Mucosa of stomach (tissue), 1 donor: ENCODE measurements around the gene FHAD1.

Experiments used
- H3K27me3 ChIP-seq: one replicate; pipeline ENCODE4 v1.7.0; 2013; ENCODE audit warnings: mild to moderate bottlenecking, low read length; ENCODE audit not compliant: control insufficient read depth, insufficient read depth
- H3K36me3 ChIP-seq: one replicate; pipeline ENCODE4 v1.7.0; 2013; ENCODE audit warnings: low read length; ENCODE audit not compliant: control insufficient read depth, insufficient read depth
- H3K4me1 ChIP-seq: one replicate; pipeline ENCODE4 v1.7.0; 2013; ENCODE audit warnings: mild to moderate bottlenecking, low read length; ENCODE audit not compliant: control insufficient read depth, insufficient read depth
- H3K4me3 ChIP-seq: one replicate; pipeline ENCODE4 v1.7.0; 2013; ENCODE audit warnings: low read length
- H3K9ac ChIP-seq: one replicate; pipeline ENCODE4 v1.7.0; 2013; ENCODE audit warnings: mild to moderate bottlenecking, low read length, moderate library complexity
- H3K9me3 ChIP-seq: one replicate; pipeline ENCODE4 v1.7.0; 2013; ENCODE audit warnings: mild to moderate bottlenecking, low read length, moderate library complexity; ENCODE audit not compliant: control insufficient read depth
- donor health status: Pancreatic carcinoma.

The FHAD1 gene

DNA sequence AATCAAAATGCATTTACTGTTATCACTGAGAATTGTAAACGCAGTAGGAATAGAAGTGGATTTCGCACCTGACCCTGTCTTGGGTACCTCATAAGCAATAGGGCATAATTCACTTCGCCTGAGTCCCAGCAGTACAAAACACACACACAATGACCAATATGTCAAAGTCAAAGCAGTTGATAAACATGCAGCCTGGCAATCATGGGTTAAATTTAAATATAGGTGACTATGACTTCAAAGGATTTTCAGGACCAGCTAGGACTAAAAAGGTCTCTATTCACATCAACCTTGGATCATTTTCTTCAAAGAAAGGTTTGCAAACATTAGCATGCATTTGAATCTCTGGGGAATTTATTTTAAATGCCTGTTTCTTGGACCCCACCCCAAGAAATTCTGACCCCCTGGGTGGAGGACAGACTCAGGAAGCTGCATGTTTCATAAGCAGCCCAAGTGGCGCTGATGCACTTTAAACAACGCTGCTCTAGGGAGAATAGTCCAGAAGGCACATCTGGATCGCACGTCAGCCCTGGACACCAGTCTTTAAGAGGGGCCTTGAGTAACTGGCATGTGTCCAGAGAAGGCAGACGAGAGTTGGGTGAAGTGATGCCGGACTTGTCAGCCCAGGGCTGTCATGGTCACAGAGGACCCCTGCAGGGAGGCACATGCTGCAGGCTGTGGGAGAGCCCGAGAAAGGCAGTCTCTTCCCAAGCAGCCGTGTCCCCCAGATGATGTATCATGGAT, 107.0 kb downstream of the FHAD1 start:
- no peaks in the 10 kb centered on the region for H3K9me3 ChIP-seq
- peaks cover 29% of the 10 kb centered on the region for H3K4me1 ChIP-seq

GRCh38 chr1:15354580-15354965, 107.5 kb downstream of the FHAD1 start:
- peaks cover 23% of the 10 kb centered on the region for H3K4me1 ChIP-seq

More for the DNA sequence above, 107.0 kb downstream of the FHAD1 start:
- no peaks in the 10 kb centered on the region for H3K36me3 ChIP-seq
- no peak overlapping the region for H3K4me3 ChIP-seq
- no peak overlapping the region for H3K9ac ChIP-seq
- no peaks in the 10 kb centered on the region for H3K27me3 ChIP-seq

DNA sequence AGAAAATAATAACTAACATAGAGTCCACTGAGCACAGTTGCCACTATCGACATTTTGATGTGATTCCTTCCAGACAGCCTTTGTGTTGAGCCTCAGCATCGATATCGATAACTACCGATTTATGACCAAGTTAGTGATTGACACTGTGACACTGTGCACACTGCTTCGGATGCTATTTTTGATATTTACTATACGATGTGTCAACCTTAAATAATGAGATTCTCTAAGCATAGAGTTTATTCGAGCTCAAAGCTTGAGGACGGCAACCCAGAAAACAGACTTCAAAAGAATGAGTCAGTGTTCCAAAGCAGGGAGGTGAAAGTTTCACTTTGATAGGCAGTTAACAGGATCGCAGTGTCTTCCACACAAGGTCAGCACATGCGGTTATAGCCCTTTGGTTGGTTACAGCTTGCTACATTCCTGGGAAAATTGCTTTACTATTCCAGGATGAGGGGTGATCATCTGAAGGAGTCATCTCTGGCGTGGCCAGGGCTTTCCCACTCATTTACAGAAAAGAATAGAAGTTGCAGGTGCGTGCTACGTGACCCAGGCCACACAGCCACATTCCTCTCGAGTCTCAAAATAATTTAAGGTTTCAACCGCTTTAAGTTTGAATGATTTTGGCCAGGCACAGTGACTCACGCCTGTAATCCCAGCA, 109.1 kb downstream of the FHAD1 start:
- Histone ChIP-seq H3K4me1 (peaks cover 9% of the 10 kb centered on the region), H3K4me3 (no peak overlapping the region), H3K36me3 (no peaks in the 10 kb centered on the region), H3K9ac (no peak overlapping the region), H3K9me3 (no peaks in the 10 kb centered on the region), H3K27me3 (no peaks in the 10 kb centered on the region)

More at GRCh38 chr1:15354580-15354965, 107.5 kb downstream of the FHAD1 start:
- Histone ChIP-seq H3K9ac (no peak overlapping the region), H3K9me3 (no peaks in the 10 kb centered on the region), H3K27me3 (no peaks in the 10 kb centered on the region), H3K4me3 (no peak overlapping the region), H3K36me3 (no peaks in the 10 kb centered on the region)

DNA sequence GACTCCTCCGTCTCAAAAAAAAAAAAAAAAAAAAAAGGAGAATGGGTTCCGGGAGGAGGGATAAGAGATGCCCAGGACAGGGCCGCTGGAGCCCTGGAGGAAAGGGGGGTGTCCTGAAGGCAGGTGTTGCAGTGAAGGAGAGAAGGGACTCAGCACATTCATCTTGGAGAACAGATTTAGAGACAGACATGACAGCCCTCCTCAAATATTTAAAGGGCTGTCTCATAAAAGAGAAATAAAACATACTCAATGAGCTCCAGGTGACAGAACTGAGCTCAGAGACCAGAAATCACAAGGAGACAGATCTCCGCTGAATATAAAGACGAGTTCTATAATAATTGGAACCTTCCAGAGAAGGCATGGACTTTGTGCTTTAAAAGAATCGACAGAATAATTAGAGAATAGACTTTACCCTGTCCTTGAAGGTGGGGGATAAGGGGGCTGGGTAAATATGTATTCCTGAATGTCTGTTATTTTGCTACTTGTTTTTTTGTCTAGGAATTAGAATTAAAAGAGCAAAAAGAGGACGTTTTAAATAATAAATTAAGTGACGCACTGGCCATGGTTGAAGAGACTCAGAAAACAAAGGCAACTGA, 110.7 kb downstream of the FHAD1 start:
- no peak overlapping the region for H3K9ac ChIP-seq
- no peaks in the 10 kb centered on the region for H3K27me3 ChIP-seq
- H3K36me3 ChIP-seq, result no peaks in the 10 kb centered on the region
- H3K4me1 ChIP-seq, result peaks cover 9% of the 10 kb centered on the region
- H3K4me3 ChIP-seq, result no peak overlapping the region
- no peaks in the 10 kb centered on the region for H3K9me3 ChIP-seq

DNA sequence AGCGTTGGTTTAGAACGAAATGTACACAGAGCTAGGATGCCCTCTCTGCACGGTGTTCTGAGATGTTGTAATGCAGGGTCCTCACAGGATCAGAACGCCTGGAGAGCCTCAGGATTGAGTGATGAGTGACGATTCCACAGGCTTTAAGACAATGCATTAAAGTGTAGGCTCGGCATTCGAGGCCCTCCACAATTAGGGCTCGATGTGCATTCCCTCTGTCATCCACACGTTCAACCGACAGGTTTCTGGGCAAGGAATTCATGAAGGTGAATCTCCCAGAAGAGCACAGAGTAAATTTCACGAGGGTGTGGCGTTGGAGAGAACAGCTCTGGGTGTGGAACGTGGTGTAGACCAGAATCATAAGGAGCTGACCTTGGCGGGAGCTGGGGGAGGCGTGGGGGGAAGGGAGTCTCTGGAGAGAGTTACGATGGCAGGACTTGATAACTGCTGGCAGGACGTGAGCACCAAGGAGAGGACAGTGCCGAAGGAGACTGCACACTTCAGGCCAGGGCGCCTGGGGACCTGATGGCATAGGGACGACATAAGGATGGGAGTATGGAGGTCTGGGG, 111.6 kb downstream of the FHAD1 start:
- Histone ChIP-seq H3K4me3 (no peak overlapping the region), H3K27me3 (no peaks in the 10 kb centered on the region)

DNA sequence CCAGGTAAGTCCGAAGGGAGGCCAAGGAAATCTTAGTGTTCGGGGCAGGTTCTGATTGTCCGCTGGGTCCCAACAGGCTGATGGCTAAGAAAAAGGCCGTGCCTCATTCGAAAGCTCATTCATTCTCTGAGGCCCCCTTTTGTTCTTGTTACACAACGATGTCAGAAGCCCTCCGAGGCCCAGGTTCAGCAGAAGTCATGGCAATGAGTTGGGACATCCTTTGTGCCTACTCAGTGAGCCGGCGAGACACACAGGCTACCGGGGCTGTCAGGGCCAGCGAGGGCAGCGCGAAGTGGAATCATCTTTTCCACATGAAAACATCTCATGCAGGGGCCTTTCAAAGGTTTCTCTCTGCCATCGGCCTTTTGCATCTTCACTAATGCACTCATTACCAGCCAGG, 113.7 kb downstream of the FHAD1 start:
- Histone ChIP-seq H3K4me1 (peaks cover 4% of the 10 kb centered on the region), H3K4me3 (no peak overlapping the region), H3K9me3 (no peaks in the 10 kb centered on the region), H3K9ac (no peak overlapping the region), H3K36me3 (no peaks in the 10 kb centered on the region), H3K27me3 (no peaks in the 10 kb centered on the region)

More for the DNA sequence above, 111.6 kb downstream of the FHAD1 start:
- no peak overlapping the region for H3K9ac ChIP-seq
- peaks cover 4% of the 10 kb centered on the region for H3K4me1 ChIP-seq
- H3K36me3 ChIP-seq, result no peaks in the 10 kb centered on the region
- H3K9me3 ChIP-seq, result no peaks in the 10 kb centered on the region

DNA sequence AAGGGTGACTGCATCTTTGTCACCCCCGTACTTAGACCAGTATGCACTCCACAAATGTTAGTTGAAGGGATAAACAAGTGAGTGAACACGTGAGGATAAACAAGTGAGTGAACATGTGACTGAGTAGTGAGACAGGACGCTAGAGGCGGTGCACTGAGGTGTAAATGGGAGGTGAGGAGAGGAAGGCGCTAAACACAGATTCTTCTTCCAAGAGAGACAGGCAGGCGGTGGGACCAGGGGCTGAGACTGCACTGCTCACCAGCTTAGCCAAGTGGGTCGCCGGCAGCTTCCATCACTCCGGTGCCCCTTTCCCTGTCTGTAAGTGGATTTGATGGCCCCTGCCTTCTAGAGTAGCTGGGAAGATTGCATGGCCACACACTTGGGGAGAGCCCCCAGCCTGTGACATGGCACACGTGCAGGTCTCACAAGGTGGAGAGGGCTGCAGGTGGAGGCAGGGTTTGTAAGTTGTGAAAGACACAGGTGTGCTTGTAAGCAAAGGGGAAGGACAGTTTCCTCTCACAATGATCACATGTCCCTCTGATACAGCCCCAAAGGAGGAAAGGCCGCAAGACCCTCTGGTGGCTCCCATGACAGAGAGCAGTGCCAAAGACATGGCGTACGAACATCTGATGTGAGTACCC, 115.2 kb downstream of the FHAD1 start:
- Histone ChIP-seq H3K36me3 (no peaks in the 10 kb centered on the region), H3K9ac (no peak overlapping the region), H3K27me3 (no peaks in the 10 kb centered on the region), H3K4me1 (peaks cover 13% of the 10 kb centered on the region), H3K4me3 (no peak overlapping the region), H3K9me3 (no peaks in the 10 kb centered on the region)

DNA sequence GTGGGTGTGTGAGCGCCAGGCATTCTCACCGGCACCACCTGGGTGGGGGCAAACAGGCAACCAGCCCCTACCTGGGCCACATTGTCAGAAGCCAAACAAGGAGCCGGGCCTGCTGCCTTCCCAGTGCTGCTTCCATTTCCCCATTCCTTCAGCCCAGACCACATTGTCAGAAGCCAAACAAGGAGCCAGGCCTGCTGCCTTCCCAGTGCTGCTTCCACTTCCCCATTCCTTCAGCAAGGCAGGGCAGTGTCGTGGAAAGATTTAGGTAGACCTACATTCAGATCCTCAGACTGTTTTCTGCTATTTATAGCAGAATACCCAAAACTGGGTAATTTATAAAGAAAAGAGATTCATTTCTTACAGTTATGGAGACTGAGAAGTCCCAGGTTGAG, 115.7 kb downstream of the FHAD1 start:
- no peaks in the 10 kb centered on the region for H3K36me3 ChIP-seq
- no peaks in the 10 kb centered on the region for H3K9me3 ChIP-seq
- H3K4me1 ChIP-seq, result peaks cover 13% of the 10 kb centered on the region
- H3K27me3 ChIP-seq, result no peaks in the 10 kb centered on the region
- H3K9ac ChIP-seq, result no peak overlapping the region
- no peak overlapping the region for H3K4me3 ChIP-seq

- H3K4me3 ChIP-seq, result no peak overlapping the region
- H3K36me3 ChIP-seq, result no peaks in the 10 kb centered on the region
- no peaks in the 10 kb centered on the region for H3K27me3 ChIP-seq
- peaks cover 13% of the 10 kb centered on the region for H3K4me1 ChIP-seq
- H3K9me3 ChIP-seq, result no peaks in the 10 kb centered on the region
- H3K9ac ChIP-seq, result no peak overlapping the region
These were observed 117.7 kb downstream of the FHAD1 start for GRCh38 chr1:15364740-15365139.

GRCh38 chr1:15368888-15369287, 121.9 kb downstream of the FHAD1 start:
- Histone ChIP-seq H3K4me3 (no peak overlapping the region), H3K27me3 (no peaks in the 10 kb centered on the region), H3K4me1 (peaks cover 23% of the 10 kb centered on the region), H3K36me3 (no peaks in the 10 kb centered on the region), H3K9me3 (no peaks in the 10 kb centered on the region), H3K9ac (no peak overlapping the region)

DNA sequence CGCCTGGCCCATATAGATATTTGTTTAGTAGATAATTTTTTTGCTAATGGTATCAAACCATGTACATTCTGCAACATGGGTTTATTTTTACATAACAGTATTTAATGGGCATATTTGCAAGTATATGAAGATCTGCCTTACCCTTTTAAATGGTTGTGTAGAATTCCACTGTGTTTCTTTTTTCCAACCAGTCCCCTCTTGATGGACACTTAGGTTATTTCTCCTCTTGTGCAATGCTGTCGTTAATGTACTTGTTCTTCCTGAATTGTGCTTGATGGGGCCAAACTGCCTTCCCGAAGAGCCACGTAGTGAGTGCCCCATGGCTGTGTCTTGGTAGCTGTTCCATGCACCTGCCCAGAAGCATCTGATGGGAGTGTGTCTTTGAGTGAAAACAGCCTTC, 123.2 kb downstream of the FHAD1 start:
- Histone ChIP-seq H3K4me1 (peaks cover 23% of the 10 kb centered on the region), H3K36me3 (no peaks in the 10 kb centered on the region), H3K4me3 (no peak overlapping the region)

More for the DNA sequence above, 123.2 kb downstream of the FHAD1 start:
- H3K27me3 ChIP-seq, result no peaks in the 10 kb centered on the region
- no peak overlapping the region for H3K9ac ChIP-seq
- no peaks in the 10 kb centered on the region for H3K9me3 ChIP-seq
